HG03103 (cell line): ENCODE results near the gene COMMD3.
A peak's percentile ranks its signal among the peaks of the same experiment; 100 is the strongest.
"Not testable (repeated sequence)": the region's sequence is repeated elsewhere in the genome, so short reads cannot be mapped to it uniquely, and the experiment has no call there.

Experiments used
- ATAC-seq: cut with Tn5 transposase; IDR thresholded peaks from one replicate; pipeline ENCODE4 v1.9.1; 2021; ENCODE audit warnings: low read depth; ENCODE audit not compliant: unreplicated experiment

The COMMD3 gene

DNA sequence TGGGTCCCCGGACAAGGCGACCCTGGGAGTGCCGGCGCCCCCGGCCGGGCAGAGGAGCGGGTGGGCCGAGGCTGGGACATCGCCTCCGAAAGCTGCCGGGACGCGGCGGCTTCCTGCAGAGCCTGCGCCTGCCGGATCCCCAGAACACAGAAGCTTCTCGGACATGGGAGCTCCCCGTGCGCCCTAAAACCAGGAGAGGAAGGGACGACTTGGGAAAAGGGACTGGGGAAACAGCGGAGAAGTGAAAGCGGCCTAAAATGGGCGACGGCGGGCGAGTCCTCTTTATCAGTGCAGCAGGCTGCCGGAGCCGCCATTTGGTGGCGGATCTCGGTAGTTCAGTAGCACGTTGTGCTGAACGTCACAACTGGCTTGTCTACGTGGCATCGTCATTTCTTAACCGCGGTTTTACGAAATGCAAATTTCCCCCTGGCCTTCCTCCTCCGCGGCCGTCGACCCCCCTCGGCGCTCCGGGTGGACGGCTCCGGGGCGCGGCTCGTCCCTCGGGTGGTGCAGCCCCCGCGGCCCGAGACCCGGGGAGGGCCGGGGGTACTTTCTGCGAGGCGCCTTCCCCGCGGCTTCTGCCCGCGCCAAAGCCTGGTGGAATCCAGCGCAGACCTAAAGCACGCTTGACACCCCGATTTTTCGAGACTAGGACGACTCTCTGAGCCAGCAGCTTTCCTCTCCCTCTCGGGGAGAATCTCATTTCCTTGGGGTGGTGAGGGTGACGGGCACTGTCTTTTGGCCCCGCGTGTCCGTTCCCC lies 19.2 kb downstream of the COMMD3 start:
- ATAC-seq, result no peak

DNA sequence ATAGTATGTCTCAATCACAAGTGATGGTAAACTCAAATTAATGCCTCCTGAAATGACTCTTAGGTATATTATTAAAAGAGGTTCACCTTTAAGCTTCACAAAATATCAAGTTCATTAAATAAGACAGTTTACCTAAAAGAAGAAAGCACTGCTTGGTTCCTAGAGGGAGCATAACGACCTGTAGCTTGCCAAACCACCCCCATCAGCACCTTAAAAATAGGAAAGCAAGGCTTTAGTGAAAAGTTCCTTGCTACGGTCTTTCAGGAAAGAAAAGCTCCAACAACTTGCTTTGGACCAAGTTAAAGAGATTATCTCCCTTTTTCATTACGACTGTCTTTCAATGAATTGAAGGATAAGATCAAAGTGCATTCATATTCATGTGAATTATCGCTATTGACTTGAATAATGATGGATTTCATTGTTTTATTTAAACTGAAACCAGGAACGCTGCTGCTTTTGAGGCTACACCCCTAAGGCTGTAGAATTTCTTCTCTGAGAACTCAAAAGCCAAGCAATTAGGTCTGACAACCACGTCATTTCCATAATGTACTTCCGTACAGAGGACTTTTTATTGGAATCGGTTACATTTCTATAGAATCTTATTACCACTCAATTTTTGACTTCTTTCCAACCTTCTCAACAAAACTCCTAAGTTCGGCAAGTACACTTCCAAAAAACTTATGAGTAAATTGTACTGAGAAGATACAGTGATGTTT lies 22.2 kb downstream of the COMMD3 start:
- ATAC-seq, result no peak

DNA sequence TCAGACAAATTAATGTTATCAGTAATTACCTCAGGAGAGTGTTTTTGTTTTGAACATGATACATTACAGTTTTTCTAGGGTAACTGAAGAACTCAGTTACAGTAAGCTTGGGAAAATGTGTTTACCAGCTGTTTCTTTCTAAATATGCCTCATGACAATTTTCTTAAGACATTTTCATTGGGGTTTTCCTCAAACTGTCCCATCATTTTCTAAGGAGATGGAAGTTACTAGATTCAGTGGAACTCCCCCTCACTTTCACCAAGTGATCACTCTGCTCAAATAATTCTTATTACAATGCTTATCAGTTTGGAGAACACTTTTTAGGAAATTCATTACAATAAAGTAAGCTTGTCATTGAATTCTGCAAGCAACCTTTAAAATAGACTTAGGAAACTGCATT lies 22.7 kb downstream of the COMMD3 start:
- no peak for ATAC-seq

DNA sequence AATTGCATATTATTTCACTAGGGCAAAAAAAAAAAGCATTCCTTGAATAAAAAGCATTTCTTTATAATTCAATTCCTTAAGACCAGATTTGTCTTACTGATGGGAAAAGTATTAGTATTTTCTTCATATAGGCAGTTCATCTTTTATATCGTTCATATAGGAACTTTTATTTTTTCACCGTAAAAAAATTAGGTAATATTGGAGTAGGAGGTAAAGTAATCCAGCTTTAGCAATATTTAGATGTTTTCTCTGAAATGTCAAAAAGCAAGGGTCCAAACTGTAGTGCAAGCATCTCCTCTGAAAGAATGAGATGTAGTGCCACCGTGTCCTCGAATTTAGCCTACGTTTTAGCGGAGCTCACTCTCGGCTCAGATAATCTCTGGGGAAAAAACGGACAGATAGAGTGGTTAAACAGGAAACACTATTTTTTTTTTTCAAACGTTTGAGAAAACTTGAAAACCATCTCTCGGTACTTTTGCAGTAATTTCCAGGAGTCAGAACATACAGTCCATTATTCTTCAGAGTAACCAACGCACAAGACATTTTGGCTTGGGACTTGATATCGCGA lies 23.7 kb downstream of the COMMD3 start:
- ATAC-seq, result no peak

DNA sequence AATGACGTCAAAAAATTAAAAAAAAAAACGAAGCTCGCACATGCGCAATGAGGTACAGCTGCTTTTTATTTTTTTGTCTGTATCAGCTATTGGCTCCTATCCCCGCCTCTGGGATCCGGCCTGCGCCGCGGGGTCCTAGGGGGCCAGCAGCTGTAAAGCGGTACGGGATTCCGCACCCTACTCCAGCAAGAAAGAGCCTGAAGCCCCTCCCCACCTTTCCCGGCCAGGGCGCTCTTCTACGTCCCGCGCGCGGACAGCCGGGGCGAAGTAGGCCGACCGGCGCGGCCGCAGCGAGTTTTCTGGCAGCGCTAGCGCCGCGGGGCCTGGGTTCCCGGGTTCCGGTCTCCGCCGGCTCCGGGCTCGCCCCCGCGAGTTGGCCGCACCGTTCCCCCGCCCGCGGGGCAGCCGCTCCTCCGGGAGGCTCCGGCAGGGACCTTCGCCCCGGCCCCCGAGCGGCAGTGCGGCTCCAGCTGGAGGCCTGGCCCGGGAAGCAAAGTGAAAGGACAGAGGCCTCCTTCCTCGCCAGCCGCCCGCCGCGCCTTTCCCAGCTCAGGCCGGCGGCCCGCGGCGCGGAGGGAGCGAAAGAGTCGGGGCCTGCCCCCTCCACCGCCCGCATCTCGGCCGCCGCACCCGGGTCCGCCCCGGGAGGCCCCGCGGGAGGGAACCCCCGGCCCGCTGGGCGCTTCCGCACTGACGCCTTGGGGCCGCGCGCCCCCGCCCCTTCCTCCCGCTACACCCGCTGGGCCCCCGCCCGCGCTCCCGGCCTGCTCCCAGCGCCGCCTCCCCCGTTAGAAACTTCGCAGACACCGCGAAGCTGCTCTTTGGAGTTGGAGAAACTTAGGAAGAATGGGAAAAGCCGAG lies 24.4 kb downstream of the COMMD3 start:
- ATAC-seq, result peak; percentile 34

DNA sequence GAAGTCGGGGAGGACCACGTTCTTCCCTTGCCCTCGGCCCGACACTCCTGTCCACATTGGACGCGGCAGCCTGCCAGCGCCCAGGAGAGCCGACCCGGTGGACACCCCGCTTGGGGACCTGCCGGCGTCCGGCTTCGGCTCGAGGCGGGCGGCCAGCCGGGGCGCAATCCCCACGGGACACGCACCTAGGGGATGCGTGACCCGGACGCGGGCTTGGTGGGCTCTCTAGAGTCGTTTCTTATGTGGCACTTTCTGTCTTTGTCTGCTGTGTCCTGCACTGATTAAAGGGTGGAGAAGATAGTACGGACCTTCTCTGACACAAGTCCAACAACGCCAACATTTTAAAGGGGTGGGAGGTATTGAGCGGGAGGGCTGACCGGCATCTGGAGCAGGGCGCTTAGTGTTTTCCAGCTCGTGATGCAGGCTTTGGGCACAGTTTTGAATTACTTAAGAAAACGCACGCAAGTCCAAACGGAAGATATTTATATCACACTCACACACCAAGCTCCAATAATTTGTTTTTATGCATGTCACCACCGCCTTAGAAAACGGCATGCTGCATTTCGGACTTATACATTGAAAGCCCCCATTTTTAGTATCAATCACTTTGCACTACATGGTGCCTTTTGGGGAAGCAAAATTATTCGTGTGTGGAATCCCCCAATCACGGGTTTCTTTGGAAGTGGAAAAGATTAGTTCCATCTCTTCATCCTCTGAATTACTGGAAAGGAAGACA lies 25.2 kb downstream of the COMMD3 start:
- ATAC-seq, result no peak

DNA sequence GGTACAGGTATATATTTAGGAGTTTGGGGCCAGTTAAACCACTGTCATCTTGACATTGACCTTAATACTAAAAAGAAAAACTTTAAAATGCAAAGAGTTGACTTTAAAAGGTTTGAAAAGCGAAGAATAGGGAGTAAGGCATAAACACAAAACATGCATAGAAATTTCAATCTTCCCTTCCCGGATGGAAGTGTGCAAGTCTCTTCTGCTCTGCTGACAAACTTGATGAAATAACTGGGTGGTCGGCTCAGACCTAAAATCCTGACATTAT lies 25.7 kb downstream of the COMMD3 start:
- ATAC-seq, result no peak

DNA sequence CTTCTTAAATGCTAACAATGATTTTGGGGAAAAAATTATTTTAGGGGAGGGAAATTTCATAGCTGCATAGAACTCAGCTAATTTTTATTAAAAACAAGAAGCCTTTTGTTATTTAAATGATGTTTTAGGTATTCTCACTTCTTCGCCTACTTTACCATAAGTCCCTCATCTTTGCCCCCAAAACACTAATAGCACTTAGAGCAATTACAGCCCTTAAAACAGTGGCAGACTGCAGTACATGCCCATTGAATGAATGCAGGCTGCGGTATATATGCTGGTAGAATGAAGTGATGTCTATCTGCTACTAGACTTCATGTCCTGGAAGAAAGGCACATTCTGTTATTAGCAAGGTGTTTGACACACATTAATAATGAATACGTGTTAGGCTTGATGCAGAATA lies 26.2 kb downstream of the COMMD3 start:
- ATAC-seq, result no peak

DNA sequence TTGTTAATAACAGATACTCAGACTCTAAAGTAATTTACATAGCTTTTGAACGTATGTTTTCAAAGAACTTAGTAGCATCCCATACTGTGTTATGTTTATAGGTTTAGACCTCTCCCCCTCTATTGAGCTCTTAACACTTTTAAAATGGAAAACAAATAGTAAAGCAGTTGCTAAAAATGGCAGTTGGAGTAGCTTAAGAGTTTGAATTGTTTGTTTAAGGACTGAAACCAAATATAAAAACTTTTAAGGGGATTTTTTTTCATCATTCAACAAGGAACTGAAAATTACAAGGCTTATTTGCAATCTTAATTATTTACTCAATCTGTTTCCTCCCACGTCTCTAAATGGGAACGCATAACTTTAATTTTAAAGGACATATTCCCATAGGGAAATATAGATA lies 27.5 kb downstream of the COMMD3 start:
- ATAC-seq, result no peak

DNA sequence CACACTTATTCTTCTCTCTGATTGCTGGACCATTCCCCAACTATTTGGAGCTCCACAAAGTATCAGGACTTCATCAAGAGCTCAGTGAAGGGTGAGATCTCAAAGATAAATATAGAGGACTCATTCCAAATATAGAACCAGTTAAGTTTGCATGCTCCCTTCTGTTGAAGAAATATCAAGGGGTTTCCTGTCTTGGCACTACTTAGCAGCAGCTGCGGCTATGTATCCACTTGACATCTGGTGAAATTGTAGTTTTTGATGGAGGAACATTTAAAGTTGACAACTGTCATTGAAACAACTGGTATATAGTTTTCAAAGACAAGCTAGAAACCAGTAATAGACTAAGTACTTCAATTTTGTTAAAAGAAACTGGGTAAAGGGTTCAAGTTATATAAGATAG lies 28.1 kb downstream of the COMMD3 start:
- ATAC-seq, result no peak

DNA sequence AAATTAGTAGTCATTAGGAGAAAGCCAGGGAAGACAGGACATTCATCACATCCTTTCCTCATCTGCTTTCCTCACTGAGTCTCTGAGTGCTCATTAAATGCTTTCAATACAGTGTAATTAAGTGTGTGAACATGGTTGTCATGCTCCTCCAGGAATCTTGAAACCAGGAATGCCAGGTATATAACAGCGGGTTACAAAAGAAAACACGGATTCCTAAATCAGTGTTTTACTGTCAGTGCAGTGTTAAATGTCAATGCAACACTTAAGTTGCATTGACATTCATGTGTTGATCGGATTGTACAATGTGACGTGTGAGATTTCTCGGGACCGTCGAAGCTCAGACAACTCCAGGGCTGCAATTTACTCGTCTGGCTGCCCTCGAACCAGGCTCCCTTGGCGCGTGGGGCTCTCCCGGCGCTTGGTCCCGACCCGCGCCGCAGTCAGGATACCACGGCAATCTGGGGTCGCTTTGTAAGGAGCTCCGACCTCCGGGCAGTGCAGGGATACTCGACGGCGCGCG lies 28.7 kb downstream of the COMMD3 start:
- ATAC-seq, result no peak

DNA sequence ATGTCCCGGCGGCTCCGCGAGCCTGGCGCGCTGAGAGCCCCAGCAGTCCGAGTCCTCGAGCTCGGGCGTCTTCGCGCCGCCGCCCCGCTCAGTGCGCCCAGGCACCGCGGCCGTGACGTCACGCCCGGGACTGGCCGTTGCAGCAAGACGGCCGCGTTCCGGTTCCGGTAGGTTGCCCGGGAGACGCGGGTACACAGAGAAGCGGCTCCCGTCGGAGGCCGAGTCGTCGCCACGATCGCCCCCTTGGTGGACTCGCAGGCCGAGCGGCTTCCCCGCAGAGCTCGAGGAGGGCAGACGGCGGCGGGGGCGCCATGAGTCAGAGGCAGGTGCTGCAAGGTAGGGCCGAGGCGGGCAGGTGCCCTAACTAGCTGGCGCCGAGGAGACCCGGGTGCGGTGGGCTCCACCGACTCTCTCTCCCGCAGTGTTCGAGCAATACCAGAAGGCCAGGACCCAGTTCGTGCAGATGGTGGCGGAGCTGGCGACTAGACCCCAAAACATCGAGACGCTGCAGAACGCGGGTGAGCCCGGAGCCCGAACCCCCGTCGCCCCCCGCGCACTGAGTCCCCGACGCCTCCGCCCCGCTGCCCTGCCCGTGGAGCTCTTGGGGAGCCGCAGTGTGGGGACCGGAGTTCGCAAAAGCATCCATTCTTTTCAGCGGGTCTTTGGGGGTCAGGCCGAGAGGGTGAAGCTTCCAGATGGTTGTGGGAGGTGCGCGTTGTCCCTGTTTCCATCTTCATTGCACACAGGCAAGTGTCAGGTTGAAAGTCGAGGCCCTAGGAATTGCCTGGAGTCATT lies 29.3 kb downstream of the COMMD3 start, which contains the start of gene SPAG6:
TSS of gene SPAG6 (plus strand) at position 196 of the 795 bp plus-strand sequence. CDS start at position 312, 116 bp downstream.
- ATAC-seq, result no peak

DNA sequence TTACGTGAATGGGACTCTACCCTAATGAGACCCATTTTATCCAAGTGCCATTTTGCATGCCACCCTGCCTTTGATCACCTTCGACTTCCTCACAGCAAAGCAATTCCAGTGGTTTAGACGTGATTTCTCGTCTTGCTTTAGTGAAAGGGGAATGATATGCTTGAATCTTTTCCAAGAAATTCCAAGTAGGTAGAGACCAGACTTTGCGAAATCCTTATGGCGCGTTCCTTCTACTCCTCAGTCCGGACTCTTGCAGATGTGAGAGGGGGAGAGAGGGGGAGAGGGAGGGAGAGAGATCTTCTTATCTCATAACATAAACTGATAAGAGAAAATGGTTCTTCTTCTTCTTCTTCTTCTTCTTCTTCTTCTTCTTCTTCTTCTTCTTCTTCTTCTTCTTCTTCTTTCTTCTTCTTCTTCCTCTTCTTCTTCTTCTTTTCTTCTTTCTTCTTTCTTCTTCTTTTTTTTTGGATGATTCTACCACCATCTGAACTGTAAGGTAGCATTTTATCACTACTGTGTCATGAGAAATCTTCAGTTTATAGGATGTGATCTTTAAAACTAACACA lies 30.0 kb downstream of the COMMD3 start:
- ATAC-seq, result no peak

DNA sequence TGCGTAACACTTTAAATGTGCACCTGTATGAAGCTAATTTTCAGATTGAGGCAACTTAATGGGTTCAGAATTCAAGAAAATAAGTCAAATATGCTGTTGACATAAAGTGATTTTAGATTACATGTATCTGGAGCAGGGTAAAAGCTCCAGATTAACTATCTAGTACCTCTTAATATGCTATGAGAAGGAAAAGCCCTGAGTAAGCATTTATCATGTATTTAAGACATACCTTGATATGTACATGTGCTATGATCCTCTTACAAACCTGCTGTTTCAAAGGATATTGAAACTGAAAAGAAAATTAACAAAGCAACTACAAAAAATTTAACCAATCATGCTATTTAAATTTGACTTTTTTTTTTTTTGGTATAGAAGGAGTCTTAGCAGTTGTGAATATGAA lies 33.6 kb downstream of the COMMD3 start:
- ATAC-seq, result no peak

DNA sequence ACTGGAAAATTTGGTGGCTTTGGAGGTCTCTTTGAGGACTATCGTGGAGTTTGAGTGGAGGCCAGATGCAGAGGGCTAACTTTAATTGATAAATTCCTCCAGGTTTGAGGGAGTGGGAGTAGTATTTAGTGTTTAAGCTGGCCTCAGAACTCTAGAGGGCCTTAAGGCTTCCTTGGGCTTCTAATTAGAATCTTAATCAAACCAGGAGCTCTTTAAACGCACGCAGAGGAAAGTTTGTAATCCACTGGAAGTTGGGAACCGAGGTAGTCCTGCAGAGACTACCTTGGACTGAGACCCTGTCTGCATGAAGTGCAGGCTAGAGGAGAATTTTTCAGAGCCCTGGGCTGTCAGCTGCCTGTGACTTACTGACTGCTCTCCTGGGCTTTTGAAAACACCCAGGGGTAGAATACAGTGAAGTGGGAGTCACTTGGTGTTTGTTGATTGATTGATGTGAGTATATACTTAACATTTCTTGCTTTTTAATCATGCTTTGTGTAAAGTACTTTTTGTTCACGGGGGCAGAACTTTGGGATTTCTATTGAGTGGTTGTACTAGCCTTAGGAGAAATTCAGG lies 35.0 kb downstream of the COMMD3 start:
- ATAC-seq, result no peak

DNA sequence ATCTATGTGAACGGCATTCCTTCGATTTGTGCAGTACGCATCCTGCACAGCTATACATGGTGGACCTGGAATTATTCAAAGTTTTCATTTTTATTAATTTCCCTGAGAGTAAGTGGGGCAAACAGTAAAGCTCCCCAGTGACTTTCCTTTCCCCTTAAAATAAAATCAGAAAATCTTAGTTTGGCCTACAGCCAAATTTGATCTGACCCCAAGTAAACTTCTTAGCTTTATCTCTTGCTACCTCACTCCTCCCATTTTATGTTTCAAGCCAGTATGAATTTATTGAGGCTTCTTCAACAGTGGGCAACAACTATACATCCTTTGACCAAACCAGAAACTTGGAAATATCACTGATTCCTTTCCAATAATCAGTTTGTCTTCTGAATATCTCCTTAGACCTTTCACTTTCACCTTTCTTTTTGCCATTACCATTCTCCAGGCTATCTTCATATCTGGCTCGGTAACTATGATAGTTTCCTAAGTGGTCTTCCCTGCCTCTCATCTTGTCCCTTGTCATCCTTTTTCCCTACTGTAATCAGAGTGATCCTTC lies 40.2 kb downstream of the COMMD3 start:
- ATAC-seq, result no peak

DNA sequence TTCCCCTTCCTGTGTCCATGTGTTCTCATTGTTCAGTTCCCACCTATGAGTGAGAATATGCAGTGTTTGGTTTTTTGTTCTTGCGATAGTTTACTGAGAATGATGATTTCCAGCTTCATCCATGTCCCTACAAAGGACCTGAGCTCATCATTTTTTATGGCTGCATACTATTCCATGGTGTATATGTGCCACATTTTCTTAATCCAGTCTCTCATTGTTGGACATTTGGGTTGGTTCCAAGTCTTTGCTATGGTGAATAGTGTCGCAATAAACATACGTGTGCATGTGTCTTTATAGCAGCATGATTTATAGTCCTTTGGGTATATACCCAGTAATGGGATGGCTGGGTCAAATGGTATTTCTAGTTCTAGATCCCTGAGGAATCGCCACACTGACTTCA lies 41.6 kb downstream of the COMMD3 start:
- not testable (repeated sequence) for ATAC-seq

DNA sequence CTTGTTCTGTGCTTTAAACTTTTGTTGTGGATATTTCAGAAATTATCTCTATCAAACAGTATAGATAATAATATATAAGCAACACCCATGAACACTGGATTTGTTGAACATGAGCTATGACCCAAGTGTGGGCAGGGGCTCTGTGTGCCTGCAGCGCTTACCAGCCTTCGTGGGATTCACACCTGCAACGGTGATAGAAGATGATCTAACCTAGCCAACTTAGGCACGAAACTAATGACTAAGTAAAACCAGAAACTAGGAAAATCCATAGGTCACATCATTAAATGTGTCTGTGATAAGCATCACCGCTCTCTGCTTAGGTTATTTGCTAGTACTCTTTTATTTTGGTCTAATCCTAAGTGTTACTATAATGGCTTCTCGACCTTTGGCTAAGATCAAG lies 47.1 kb downstream of the COMMD3 start:
- ATAC-seq, result no peak
